Body of pancreas (tissue), 4 donors: ENCODE results near the gene RFX7.

Source experiments
- POLR2A ChIP-seq, 3 donors: fragments of 450-650 bp; IDR thresholded peaks; one replicate each; pipeline ENCODE4 v1.6.1; 2016; ENCODE audit warnings: antibody characterized with exemption in 3 of 3, mild to moderate bottlenecking in 2 of 3
- TF ChIP-seq, protein P1 (sequence below), 7 experiments: fragments of 450-650 bp in 4 of 7; fragments of 200-600 bp in 3 of 7; sonication (generic) in 3 of 7; IDR thresholded peaks; one replicate each; pipeline ENCODE4 v1.5.1; 2016 to 2019; ENCODE audit warnings: antibody characterized with exemption in 7 of 7

DNA sequence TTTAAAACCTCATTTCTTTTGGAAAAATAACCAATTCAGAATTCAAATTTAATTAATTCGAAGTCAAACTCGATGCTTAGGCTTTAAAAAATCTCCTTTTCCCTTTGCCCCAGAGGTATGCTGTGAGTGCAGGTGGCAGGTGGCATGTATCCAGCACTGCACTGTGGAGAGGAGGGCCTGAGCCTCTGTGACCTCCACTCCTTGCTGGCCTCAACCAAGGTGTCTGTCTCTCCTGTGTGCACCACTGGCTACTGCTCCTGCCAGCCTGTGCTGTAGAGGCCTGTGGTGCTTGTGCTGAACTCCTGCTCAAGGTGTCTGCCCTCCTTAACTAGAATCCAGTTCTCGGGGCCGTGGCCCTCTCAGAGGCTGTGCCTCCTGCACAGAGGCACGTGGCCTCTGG is 194.1 kb downstream of the RFX7 start:
- TF ChIP-seq, protein P1, sequence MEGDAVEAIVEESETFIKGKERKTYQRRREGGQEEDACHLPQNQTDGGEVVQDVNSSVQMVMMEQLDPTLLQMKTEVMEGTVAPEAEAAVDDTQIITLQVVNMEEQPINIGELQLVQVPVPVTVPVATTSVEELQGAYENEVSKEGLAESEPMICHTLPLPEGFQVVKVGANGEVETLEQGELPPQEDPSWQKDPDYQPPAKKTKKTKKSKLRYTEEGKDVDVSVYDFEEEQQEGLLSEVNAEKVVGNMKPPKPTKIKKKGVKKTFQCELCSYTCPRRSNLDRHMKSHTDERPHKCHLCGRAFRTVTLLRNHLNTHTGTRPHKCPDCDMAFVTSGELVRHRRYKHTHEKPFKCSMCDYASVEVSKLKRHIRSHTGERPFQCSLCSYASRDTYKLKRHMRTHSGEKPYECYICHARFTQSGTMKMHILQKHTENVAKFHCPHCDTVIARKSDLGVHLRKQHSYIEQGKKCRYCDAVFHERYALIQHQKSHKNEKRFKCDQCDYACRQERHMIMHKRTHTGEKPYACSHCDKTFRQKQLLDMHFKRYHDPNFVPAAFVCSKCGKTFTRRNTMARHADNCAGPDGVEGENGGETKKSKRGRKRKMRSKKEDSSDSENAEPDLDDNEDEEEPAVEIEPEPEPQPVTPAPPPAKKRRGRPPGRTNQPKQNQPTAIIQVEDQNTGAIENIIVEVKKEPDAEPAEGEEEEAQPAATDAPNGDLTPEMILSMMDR (IDR thresholded peaks at IDR 0.05) = no peak
- no peak for TF ChIP-seq POLR2A (IDR thresholded peaks at IDR 0.05)
